HCT116 (cell line): Measurements from ENCODE around the gene LCT.

Experiments used
- CEBPB ChIP-seq: IDR thresholded peaks from 2 replicates; pipeline ENCODE4 v1.6.1; 2012; ENCODE audit warnings: low read depth
- CTCF ChIP-seq, 3 experiments: fragments of 200-600 bp in 1 of 3; sonication (generic) in 1 of 3; IDR thresholded peaks in 2 of 3; conservative IDR thresholded peaks in 1 of 3; 2 replicates each; pipeline ENCODE4 v1.5.1; 2012 to 2017; ENCODE audit warnings: low read depth in 2 of 3, low read length in 2 of 3, antibody characterized with exemption in 1 of 3, borderline replicate concordance in 1 of 3, control low read depth in 1 of 3, mild to moderate bottlenecking in 1 of 3, mixed read lengths in 1 of 3, mixed run types in 1 of 3, moderate library complexity in 1 of 3; ENCODE audit not compliant: insufficient read depth in 1 of 3
- EZH2 ChIP-seq: fragments of 200-600 bp; sonication (generic); IDR thresholded peaks from 2 replicates; pipeline ENCODE4 v1.6.1; 2017; ENCODE audit warnings: antibody characterized with exemption, mixed run types
- EZH2phosphoT487 ChIP-seq: fragments of 200-600 bp; IDR thresholded peaks from 2 replicates; pipeline ENCODE4 v1.6.1; 2018; ENCODE audit warnings: antibody characterized with exemption, borderline replicate concordance
- POLR2A ChIP-seq: IDR thresholded peaks from 2 replicates; pipeline ENCODE4 v1.7.0; 2011; ENCODE audit warnings: borderline replicate concordance; ENCODE audit not compliant: insufficient read depth, insufficient read length; ENCODE audit errors: extremely low read depth
- POLR2AphosphoS5 ChIP-seq: IDR thresholded peaks from 2 replicates; pipeline ENCODE4 v1.6.1; 2011; ENCODE audit warnings: mild to moderate bottlenecking, low read depth, low read length, moderate library complexity
- YY1 ChIP-seq: IDR thresholded peaks from 2 replicates; pipeline ENCODE4 v1.6.1; 2011; ENCODE audit warnings: low read length, low read depth, moderate library complexity, mild to moderate bottlenecking; ENCODE audit not compliant: insufficient replicate concordance; ENCODE audit errors: extremely low read depth

- TF ChIP-seq EZH2 (no peak), YY1 (no peak), CTCF (IDR thresholded peaks at IDR 0.05 in 2 of 3, conservative IDR thresholded peaks at IDR 0.05 in 1 of 3; ENCODE audit: borderline replicate concordance in 1 of 3, insufficient read depth in 1 of 3, low read depth in 2 of 3, low read length in 2 of 3) (no peak), POLR2A (no peak), EZH2phosphoT487 (no peak), CEBPB (no peak), POLR2AphosphoS5 (no peak)
Measured at GRCh38 chr2:135850892-135851668, 14.1 kb upstream of the LCT start.
